Lung (tissue), 12 donors: ENCODE data around the gene SLAMF9. TPM values are rescaled to one million over a fixed set of nuclear protein-coding genes. Genes with fewer than 3 reads are reported as not detected.

Experiments used
- ATAC-seq: fragments of 200-7000 bp; cut with Tn5 transposase; one replicate; pipeline ENCODE4 v1.9.1; 2020; ENCODE audit warnings: moderate number of reproducible peaks; ENCODE audit not compliant: insufficient read depth, low FRiP score
- DNase-seq, 3 donors: peaks; one replicate each; pipeline ENCODE4 v3.0.0-alpha.2; 2013 to 2017
- H3K27ac ChIP-seq, 2 donors: one replicate each; pipeline ENCODE4 v1.5.1; 2013; ENCODE audit warnings: mild to moderate bottlenecking in 2 of 2, moderate library complexity in 2 of 2, control low read depth in 1 of 2, inconsistent platforms in 1 of 2, low read depth in 1 of 2, low read length in 1 of 2
- H3K27me3 ChIP-seq, 3 donors: one replicate each; pipeline ENCODE4 v1.5.1; 2013; ENCODE audit warnings: low read length in 2 of 3; ENCODE audit not compliant: control insufficient read depth in 3 of 3, insufficient read depth in 3 of 3
- H3K36me3 ChIP-seq, 4 donors: one replicate each; pipeline ENCODE4 v1.5.1; 2013; ENCODE audit warnings: low read length in 4 of 4, mild to moderate bottlenecking in 1 of 4, moderate library complexity in 1 of 4; ENCODE audit not compliant: control insufficient read depth in 4 of 4, insufficient read depth in 4 of 4
- H3K4me1 ChIP-seq, 5 donors: one replicate each; pipeline ENCODE4 v1.5.1; 2013; ENCODE audit warnings: low read length in 5 of 5, mild to moderate bottlenecking in 2 of 5, moderate library complexity in 1 of 5; ENCODE audit not compliant: control insufficient read depth in 5 of 5, insufficient read depth in 5 of 5
- H3K4me3 ChIP-seq: one replicate; pipeline ENCODE4 v1.5.1; 2013; ENCODE audit warnings: mild to moderate bottlenecking, control low read depth, moderate library complexity
- H3K9ac ChIP-seq, 2 donors: one replicate each; pipeline ENCODE4 v1.5.1; 2013; ENCODE audit warnings: low read length in 2 of 2, control low read depth in 1 of 2; ENCODE audit not compliant: insufficient read depth in 1 of 2
- H3K9me3 ChIP-seq, 4 donors: one replicate each; pipeline ENCODE4 v1.5.1; 2013; ENCODE audit warnings: low read length in 3 of 4, mild to moderate bottlenecking in 1 of 4, moderate library complexity in 1 of 4; ENCODE audit not compliant: control insufficient read depth in 4 of 4, insufficient read depth in 3 of 4
- WGBS, 2 donors: extraction: QIAGEN DNeasy Blood & Tissue Kit; methylation state at CpG; one replicate each; pipeline ENCODE4 v1.1.7; 2013; 5-methylcytosine and 5-hydroxymethylcytosine counted together
- polyA plus RNA-seq, 2 donors: library from polyadenylated mRNA; stranded (reverse); fragments of 200-250 nt; gene quantifications; one replicate each; pipeline ENCODE4 v1.2.1, GENCODE V29; 2013
- total RNA-seq, 2 donors: library from RNA; depleted of rRNA in 1 of 2; stranded (reverse); fragments of >200 nt in 1 of 2; gene quantifications; one replicate each; pipeline ENCODE4 v1.2.1, GENCODE V29; 2014 to 2021
- TF ChIP-seq, protein P1 (sequence below): IDR thresholded peaks from 2 replicates; pipeline ENCODE4 v1.5.1; 2012; ENCODE audit warnings: mild to moderate bottlenecking; ENCODE audit errors: control extremely low read depth, extremely low read depth
- donor health status: control.
- donor health status: control.
- donor health status: Bipolar disorder and iron deficiency.
- donor health status: healthy.
- donor health status: DM: yes; HTN: yes; CAD: no.

Gene SLAMF9
- total and polyA plus RNA-seq, 4 donors: 0.37 to 0.74 (median 0.40) TPM

- no peak for DNase-seq
- ATAC-seq: no peak
- Histone ChIP-seq H3K27me3 (no peaks in the 10 kb centered on the region), H3K4me3 (no peak overlapping the region), H3K27ac (no peak overlapping the region), H3K9me3 (no peaks in the 10 kb centered on the region), H3K9ac (no peak overlapping the region), H3K4me1 (peaks cover 0 to 24% (median 8%) of the 10 kb centered on the region in 5 donors), H3K36me3 (no peaks in the 10 kb centered on the region)
- 88 to 95% methylated on average over 15 of the region's 15 CpGs for WGBS, 2 donors
- TF ChIP-seq, protein P1, sequence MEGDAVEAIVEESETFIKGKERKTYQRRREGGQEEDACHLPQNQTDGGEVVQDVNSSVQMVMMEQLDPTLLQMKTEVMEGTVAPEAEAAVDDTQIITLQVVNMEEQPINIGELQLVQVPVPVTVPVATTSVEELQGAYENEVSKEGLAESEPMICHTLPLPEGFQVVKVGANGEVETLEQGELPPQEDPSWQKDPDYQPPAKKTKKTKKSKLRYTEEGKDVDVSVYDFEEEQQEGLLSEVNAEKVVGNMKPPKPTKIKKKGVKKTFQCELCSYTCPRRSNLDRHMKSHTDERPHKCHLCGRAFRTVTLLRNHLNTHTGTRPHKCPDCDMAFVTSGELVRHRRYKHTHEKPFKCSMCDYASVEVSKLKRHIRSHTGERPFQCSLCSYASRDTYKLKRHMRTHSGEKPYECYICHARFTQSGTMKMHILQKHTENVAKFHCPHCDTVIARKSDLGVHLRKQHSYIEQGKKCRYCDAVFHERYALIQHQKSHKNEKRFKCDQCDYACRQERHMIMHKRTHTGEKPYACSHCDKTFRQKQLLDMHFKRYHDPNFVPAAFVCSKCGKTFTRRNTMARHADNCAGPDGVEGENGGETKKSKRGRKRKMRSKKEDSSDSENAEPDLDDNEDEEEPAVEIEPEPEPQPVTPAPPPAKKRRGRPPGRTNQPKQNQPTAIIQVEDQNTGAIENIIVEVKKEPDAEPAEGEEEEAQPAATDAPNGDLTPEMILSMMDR: no peak
Measured at GRCh38 chr1:159942632-159943277, 11.3 kb downstream of the SLAMF9 start.

- Histone ChIP-seq H3K9me3 (no peaks in the 10 kb centered on the region), H3K27ac (no peak overlapping the region), H3K9ac (peak overlapping the region in 1 of 2 donors; percentile 21), H3K36me3 (no peaks in the 10 kb centered on the region), H3K4me3 (no peak overlapping the region), H3K4me1 (peaks cover 0 to 27% (median 11%) of the 10 kb centered on the region in 5 donors), H3K27me3 (no peaks in the 10 kb centered on the region)
- TF ChIP-seq, protein P1: no peak
- DNase-seq (peak in 1 of 3 donors; percentile 17), ATAC-seq (no peak)
- WGBS, 2 donors: 79 to 83% methylated on average over 14 to 15 of the region's 15 CpGs
Measured at GRCh38 chr1:159941591-159942560, 12.2 kb downstream of the SLAMF9 start.

DNA sequence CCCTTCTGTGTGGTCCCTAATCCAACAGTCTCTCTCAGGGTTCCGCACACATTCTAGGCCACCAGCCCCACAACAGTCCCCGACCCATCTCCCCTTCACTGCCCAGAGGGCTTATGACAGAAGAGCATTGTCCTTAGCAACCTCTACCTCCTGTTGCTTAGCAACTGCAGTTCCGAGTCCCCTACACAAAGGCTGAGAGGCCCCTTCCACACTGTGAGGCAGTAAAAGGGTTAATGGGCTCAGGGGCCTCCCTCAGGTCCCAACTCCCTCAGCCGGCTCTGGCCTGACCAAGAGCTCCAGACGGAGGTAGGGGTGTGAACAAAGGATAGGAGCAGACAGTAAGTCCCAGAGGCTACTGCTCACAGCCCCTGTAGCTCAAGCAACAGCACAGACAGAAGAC lies 12.9 kb downstream of the SLAMF9 start:
- H3K27ac ChIP-seq: no peak overlapping the region
- DNase-seq: no peak
- H3K36me3 ChIP-seq: no peaks in the 10 kb centered on the region
- H3K4me1 ChIP-seq: peaks cover 0 to 30% (median 16%) of the 10 kb centered on the region in 5 donors
- WGBS, 2 donors: 82 to 86% methylated on average over 5 of the region's 5 CpGs
- peak overlapping the region in 1 of 2 donors; percentile 21 for H3K9ac ChIP-seq
- H3K27me3 ChIP-seq: no peaks in the 10 kb centered on the region
- H3K9me3 ChIP-seq: no peaks in the 10 kb centered on the region
- H3K4me3 ChIP-seq: no peak overlapping the region
- TF ChIP-seq, protein P1: no peak
- no peak for ATAC-seq
